HEK293 (cell line): ENCODE results near the gene OR2V2.

Experiments used
- TCF7L2 ChIP-seq: IDR thresholded peaks from 2 replicates; pipeline ENCODE4 v1.6.1; 2011; ENCODE audit warnings: low read depth, mild to moderate bottlenecking, inconsistent platforms, low read length, moderate library complexity, borderline replicate concordance
- TF ChIP-seq, protein P1 (sequence below): fragments of 450-650 bp; formaldehyde crosslinking; IDR thresholded peaks from 2 replicates; pipeline ENCODE4 v1.5.1; 2016; ENCODE audit warnings: missing biosample characterization, missing genetic modification characterization
- TF ChIP-seq, protein P2 (sequence below): fragments of 450-650 bp; formaldehyde crosslinking; IDR thresholded peaks from 2 replicates; pipeline ENCODE4 v1.5.1; 2016; ENCODE audit warnings: missing biosample characterization, missing genetic modification characterization

DNA sequence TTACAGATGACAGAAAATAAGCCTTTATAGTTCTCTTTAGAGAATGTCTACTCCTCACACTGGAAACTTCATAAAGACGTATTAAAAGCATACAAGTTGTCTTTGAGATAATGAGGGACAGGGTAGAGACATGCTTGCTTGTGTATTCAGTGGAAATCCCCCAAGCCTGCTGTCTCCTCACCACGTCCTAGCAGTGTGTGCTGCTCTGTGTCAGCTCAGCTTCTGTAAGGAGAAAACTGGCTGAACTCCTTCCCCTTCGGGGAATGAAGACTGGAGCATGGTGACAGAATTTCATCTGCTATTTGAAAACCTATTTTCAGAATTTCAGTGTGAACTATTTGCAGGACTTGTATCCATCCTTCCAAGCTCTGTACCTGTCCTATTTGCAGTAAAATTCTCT lies 9.4 kb downstream of the OR2V2 start:
- no peak for TF ChIP-seq TCF7L2
- TF ChIP-seq, protein P1, sequence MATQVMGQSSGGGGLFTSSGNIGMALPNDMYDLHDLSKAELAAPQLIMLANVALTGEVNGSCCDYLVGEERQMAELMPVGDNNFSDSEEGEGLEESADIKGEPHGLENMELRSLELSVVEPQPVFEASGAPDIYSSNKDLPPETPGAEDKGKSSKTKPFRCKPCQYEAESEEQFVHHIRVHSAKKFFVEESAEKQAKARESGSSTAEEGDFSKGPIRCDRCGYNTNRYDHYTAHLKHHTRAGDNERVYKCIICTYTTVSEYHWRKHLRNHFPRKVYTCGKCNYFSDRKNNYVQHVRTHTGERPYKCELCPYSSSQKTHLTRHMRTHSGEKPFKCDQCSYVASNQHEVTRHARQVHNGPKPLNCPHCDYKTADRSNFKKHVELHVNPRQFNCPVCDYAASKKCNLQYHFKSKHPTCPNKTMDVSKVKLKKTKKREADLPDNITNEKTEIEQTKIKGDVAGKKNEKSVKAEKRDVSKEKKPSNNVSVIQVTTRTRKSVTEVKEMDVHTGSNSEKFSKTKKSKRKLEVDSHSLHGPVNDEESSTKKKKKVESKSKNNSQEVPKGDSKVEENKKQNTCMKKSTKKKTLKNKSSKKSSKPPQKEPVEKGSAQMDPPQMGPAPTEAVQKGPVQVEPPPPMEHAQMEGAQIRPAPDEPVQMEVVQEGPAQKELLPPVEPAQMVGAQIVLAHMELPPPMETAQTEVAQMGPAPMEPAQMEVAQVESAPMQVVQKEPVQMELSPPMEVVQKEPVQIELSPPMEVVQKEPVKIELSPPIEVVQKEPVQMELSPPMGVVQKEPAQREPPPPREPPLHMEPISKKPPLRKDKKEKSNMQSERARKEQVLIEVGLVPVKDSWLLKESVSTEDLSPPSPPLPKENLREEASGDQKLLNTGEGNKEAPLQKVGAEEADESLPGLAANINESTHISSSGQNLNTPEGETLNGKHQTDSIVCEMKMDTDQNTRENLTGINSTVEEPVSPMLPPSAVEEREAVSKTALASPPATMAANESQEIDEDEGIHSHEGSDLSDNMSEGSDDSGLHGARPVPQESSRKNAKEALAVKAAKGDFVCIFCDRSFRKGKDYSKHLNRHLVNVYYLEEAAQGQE: no peak
- TF ChIP-seq, protein P2, sequence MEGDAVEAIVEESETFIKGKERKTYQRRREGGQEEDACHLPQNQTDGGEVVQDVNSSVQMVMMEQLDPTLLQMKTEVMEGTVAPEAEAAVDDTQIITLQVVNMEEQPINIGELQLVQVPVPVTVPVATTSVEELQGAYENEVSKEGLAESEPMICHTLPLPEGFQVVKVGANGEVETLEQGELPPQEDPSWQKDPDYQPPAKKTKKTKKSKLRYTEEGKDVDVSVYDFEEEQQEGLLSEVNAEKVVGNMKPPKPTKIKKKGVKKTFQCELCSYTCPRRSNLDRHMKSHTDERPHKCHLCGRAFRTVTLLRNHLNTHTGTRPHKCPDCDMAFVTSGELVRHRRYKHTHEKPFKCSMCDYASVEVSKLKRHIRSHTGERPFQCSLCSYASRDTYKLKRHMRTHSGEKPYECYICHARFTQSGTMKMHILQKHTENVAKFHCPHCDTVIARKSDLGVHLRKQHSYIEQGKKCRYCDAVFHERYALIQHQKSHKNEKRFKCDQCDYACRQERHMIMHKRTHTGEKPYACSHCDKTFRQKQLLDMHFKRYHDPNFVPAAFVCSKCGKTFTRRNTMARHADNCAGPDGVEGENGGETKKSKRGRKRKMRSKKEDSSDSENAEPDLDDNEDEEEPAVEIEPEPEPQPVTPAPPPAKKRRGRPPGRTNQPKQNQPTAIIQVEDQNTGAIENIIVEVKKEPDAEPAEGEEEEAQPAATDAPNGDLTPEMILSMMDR (tag by site-specific recombination): no peak
